Measurements from ENCODE around the gene MX1. TPM values are rescaled to one million over a fixed set of nuclear protein-coding genes. Genes with fewer than 3 reads are reported as not detected.

The MX1 gene
- total RNA-seq, 1 donor from 2014 or later: 420 TPM

GRCh38 chr21:41466024-41466820, 40.2 kb downstream of the MX1 start:
- no peak overlapping the region for H3K9ac ChIP-seq (ENCODE audit: low read length)
- H3K4me1 Mint-ChIP-seq (ENCODE audit: low read depth, unreplicated experiment): peaks cover 26% of the 10 kb centered on the region
- H3K27ac Mint-ChIP-seq (ENCODE audit: unreplicated experiment): no peak overlapping the region
- no peaks in the 10 kb centered on the region for H3K9me3 ChIP-seq (ENCODE audit: insufficient read depth, low read depth, low read length)
- H3K79me2 ChIP-seq (ENCODE audit: insufficient read depth, low read length): no peaks in the 10 kb centered on the region
- peaks cover 15% of the 10 kb centered on the region for H3K4me1 ChIP-seq (ENCODE audit: insufficient read depth, low read length)
- peaks cover 5% of the 10 kb centered on the region for H3K36me3 Mint-ChIP-seq (ENCODE audit: low read depth, unreplicated experiment)
- H3K4me3 Mint-ChIP-seq (ENCODE audit: unreplicated experiment): no peak overlapping the region
- H2AFZ ChIP-seq (ENCODE audit: low read depth, low read length): no peak overlapping the region
- peaks cover 9% of the 10 kb centered on the region for H3K9me3 Mint-ChIP-seq (ENCODE audit: unreplicated experiment)
- H3K27me3 Mint-ChIP-seq (ENCODE audit: low read depth, unreplicated experiment): peaks cover 5% of the 10 kb centered on the region
- TF ChIP-seq, protein P1, sequence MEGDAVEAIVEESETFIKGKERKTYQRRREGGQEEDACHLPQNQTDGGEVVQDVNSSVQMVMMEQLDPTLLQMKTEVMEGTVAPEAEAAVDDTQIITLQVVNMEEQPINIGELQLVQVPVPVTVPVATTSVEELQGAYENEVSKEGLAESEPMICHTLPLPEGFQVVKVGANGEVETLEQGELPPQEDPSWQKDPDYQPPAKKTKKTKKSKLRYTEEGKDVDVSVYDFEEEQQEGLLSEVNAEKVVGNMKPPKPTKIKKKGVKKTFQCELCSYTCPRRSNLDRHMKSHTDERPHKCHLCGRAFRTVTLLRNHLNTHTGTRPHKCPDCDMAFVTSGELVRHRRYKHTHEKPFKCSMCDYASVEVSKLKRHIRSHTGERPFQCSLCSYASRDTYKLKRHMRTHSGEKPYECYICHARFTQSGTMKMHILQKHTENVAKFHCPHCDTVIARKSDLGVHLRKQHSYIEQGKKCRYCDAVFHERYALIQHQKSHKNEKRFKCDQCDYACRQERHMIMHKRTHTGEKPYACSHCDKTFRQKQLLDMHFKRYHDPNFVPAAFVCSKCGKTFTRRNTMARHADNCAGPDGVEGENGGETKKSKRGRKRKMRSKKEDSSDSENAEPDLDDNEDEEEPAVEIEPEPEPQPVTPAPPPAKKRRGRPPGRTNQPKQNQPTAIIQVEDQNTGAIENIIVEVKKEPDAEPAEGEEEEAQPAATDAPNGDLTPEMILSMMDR (IDR thresholded peaks at IDR 0.05; ENCODE audit: insufficient read depth, low read depth, low read length): no peak
- TF ChIP-seq EZH2 (IDR thresholded peaks at IDR 0.05; ENCODE audit: insufficient read depth, low read length): no peak
- H4K20me1 ChIP-seq (ENCODE audit: insufficient read depth, low read length): no peaks in the 10 kb centered on the region
- H3K27ac ChIP-seq (ENCODE audit: low read depth, low read length): no peak overlapping the region
- DNase-seq (ENCODE audit: low read depth) (peak; percentile 47), FAIRE-seq (no peak)
- no peak overlapping the region for H3K4me3 ChIP-seq (ENCODE audit: insufficient read depth, low read depth, low read length)
- H3K27me3 ChIP-seq (ENCODE audit: insufficient read depth, low read length): no peaks in the 10 kb centered on the region
- H3K36me3 ChIP-seq (ENCODE audit: insufficient read depth, low read length): no peaks in the 10 kb centered on the region
- no peak overlapping the region for H3K4me2 ChIP-seq (ENCODE audit: low read length)

- peaks cover 3% of the 10 kb centered on the region for H3K36me3 Mint-ChIP-seq (ENCODE audit: low read depth, unreplicated experiment)
- peaks cover 16% of the 10 kb centered on the region for H3K27me3 Mint-ChIP-seq (ENCODE audit: low read depth, unreplicated experiment)
- Histone ChIP-seq H3K27ac (ENCODE audit: low read depth, low read length) (no peak overlapping the region), H3K79me2 (ENCODE audit: insufficient read depth, low read length) (no peaks in the 10 kb centered on the region), H3K9me3 (ENCODE audit: insufficient read depth, low read depth, low read length) (no peaks in the 10 kb centered on the region), H4K20me1 (ENCODE audit: insufficient read depth, low read length) (no peaks in the 10 kb centered on the region), H3K36me3 (ENCODE audit: insufficient read depth, low read length) (no peaks in the 10 kb centered on the region), H3K4me2 (ENCODE audit: low read length) (no peak overlapping the region), H3K4me1 (ENCODE audit: insufficient read depth, low read length) (peaks cover 15% of the 10 kb centered on the region), H3K27me3 (ENCODE audit: insufficient read depth, low read length) (peaks cover 3% of the 10 kb centered on the region), H2AFZ (ENCODE audit: low read depth, low read length) (no peak overlapping the region), H3K4me3 (ENCODE audit: insufficient read depth, low read depth, low read length) (no peak overlapping the region), H3K9ac (ENCODE audit: low read length) (no peak overlapping the region)
- DNase-seq (ENCODE audit: low read depth): no peak
- H3K9me3 Mint-ChIP-seq (ENCODE audit: unreplicated experiment): no peaks in the 10 kb centered on the region
- peaks cover 22% of the 10 kb centered on the region for H3K4me1 Mint-ChIP-seq (ENCODE audit: low read depth, unreplicated experiment)
- no peak for FAIRE-seq
- peak overlapping the region; percentile 23 for H3K4me3 Mint-ChIP-seq (ENCODE audit: unreplicated experiment)
- H3K27ac Mint-ChIP-seq (ENCODE audit: unreplicated experiment): no peak overlapping the region
- TF ChIP-seq EZH2 (IDR thresholded peaks at IDR 0.05; ENCODE audit: insufficient read depth, low read length): no peak
- TF ChIP-seq, protein P1 (IDR thresholded peaks at IDR 0.05; ENCODE audit: insufficient read depth, low read depth, low read length): no peak
These were observed 44.0 kb downstream of the MX1 start for GRCh38 chr21:41470054-41470453.
